Ascending aorta (tissue), 2 donors: Measurements from ENCODE around the gene ANKS6. TPM values are rescaled to one million over a fixed set of nuclear protein-coding genes. Genes with fewer than 3 reads are reported as not detected.
A peak's percentile ranks its signal among the peaks of the same experiment; 100 is the strongest.

Experiments
- DNase-seq, 2 donors: peaks; one replicate each; pipeline ENCODE4 v3.0.0-alpha.2; 2019; ENCODE audit warnings: low spot score in 2 of 2
- H3K27ac ChIP-seq, 2 donors: fragments of 200-600 bp; sonication (generic); one replicate each; pipeline ENCODE4 v1.5.1; 2016 to 2017; ENCODE audit warnings: mild to moderate bottlenecking in 1 of 2
- H3K27me3 ChIP-seq: fragments of 200-600 bp; sonication (generic); one replicate; pipeline ENCODE4 v1.5.1; 2017
- H3K36me3 ChIP-seq, 2 donors: fragments of 200-600 bp; sonication (generic); one replicate each; pipeline ENCODE4 v1.5.1; 2016
- H3K4me1 ChIP-seq, 2 donors: fragments of 200-600 bp; sonication (generic); one replicate each; pipeline ENCODE4 v1.5.1; 2016 to 2017; ENCODE audit warnings: mild to moderate bottlenecking in 1 of 2
- H3K4me3 ChIP-seq, 2 donors: fragments of 200-600 bp; sonication (generic); one replicate each; pipeline ENCODE4 v1.5.1; 2016 to 2017; ENCODE audit warnings: mild to moderate bottlenecking in 1 of 2
- H3K9me3 ChIP-seq, 2 donors: fragments of 200-600 bp; sonication (generic); one replicate each; pipeline ENCODE4 v1.5.1; 2016
- CTCF ChIP-seq, 3 experiments: fragments of 200-600 bp in 2 of 3; fragments of 450-650 bp in 1 of 3; sonication (generic) in 2 of 3; IDR thresholded peaks; one replicate each; pipeline ENCODE4 v1.5.1; 2016 to 2019; ENCODE audit warnings: antibody characterized with exemption in 3 of 3, mild to moderate bottlenecking in 1 of 3, moderate library complexity in 1 of 3
- intact Hi-C: fragments of 100-400 bp; cut with DNase I; formaldehyde crosslinking; loops from one replicate; pipeline ENCODE4 v1.15.1; 2023
- total RNA-seq: library from RNA; depleted of rRNA; stranded (reverse); fragments of >200 nt; gene quantifications from one replicate; pipeline ENCODE4 v1.1.0, GENCODE V29; 2016

Gene ANKS6
- total RNA-seq, 1 donor from 2014 or later, result 13.0 TPM

GRCh38 chr9:98773721-98774120 is 22.6 kb downstream of the ANKS6 start:
- peak in 1 of 2 donors; percentile 25 for DNase-seq

GRCh38 chr9:98772364-98773155 is 23.8 kb downstream of the ANKS6 start:
- intact Hi-C loops, result no loop called here
- Histone ChIP-seq H3K4me1 (no peaks in the 10 kb centered on the region), H3K9me3 (no peaks in the 10 kb centered on the region), H3K4me3 (no peak overlapping the region), H3K36me3 (peaks cover 36 to 73% of the 10 kb centered on the region in 2 donors), H3K27me3 (no peaks in the 10 kb centered on the region), H3K27ac (no peak overlapping the region)
- DNase-seq, result peak in 1 of 2 donors; percentile 39
- TF ChIP-seq CTCF (IDR thresholded peaks at IDR 0.05), result no peak

More at GRCh38 chr9:98773721-98774120, 22.6 kb downstream of the ANKS6 start:
- Histone ChIP-seq H3K27ac (no peak overlapping the region), H3K9me3 (no peaks in the 10 kb centered on the region), H3K27me3 (no peaks in the 10 kb centered on the region), H3K4me3 (no peak overlapping the region), H3K36me3 (peaks cover 36 to 70% of the 10 kb centered on the region in 2 donors), H3K4me1 (no peaks in the 10 kb centered on the region)
- intact Hi-C loops, result no loop called here
- TF ChIP-seq CTCF (IDR thresholded peaks at IDR 0.05), result no peak

- H3K27ac ChIP-seq, result no peak overlapping the region
- intact Hi-C loops, result no loop called here
- H3K27me3 ChIP-seq, result no peaks in the 10 kb centered on the region
- peak in 1 of 2 donors; percentile 28 for DNase-seq
- no peak for TF ChIP-seq CTCF (IDR thresholded peaks at IDR 0.05)
- H3K36me3 ChIP-seq, result peaks cover 40 to 75% of the 10 kb centered on the region in 2 donors
- H3K4me1 ChIP-seq, result no peaks in the 10 kb centered on the region
- H3K4me3 ChIP-seq, result no peak overlapping the region
- H3K9me3 ChIP-seq, result no peaks in the 10 kb centered on the region
These were observed 25.0 kb downstream of the ANKS6 start for GRCh38 chr9:98771209-98771874.

GRCh38 chr9:98770717-98771116 is 25.6 kb downstream of the ANKS6 start:
- TF ChIP-seq CTCF (IDR thresholded peaks at IDR 0.05), result no peak
- Histone ChIP-seq H3K27me3 (no peaks in the 10 kb centered on the region), H3K36me3 (peaks cover 41 to 81% of the 10 kb centered on the region in 2 donors), H3K9me3 (no peaks in the 10 kb centered on the region), H3K27ac (no peak overlapping the region), H3K4me1 (no peaks in the 10 kb centered on the region), H3K4me3 (no peak overlapping the region)
- intact Hi-C loops, result no loop called here
- peak in 1 of 2 donors; percentile 38 for DNase-seq

- intact Hi-C loops, result no loop called here
- TF ChIP-seq CTCF (IDR thresholded peaks at IDR 0.05), result no peak
- Histone ChIP-seq H3K4me3 (no peak overlapping the region), H3K9me3 (peaks cover 0 to 9% of the 10 kb centered on the region in 2 donors), H3K27ac (no peak overlapping the region), H3K27me3 (no peaks in the 10 kb centered on the region), H3K36me3 (peaks cover 40 to 79% of the 10 kb centered on the region in 2 donors), H3K4me1 (no peaks in the 10 kb centered on the region)
- DNase-seq, result no peak
These were observed 28.0 kb downstream of the ANKS6 start for GRCh38 chr9:98768344-98768743.
